HCT116 (cell line): ENCODE results near the gene PROM2. TPM values are rescaled to one million over a fixed set of nuclear protein-coding genes. Genes with fewer than 3 reads are reported as not detected.

Experiments used
- ATAC-seq: fragments of 200-7000 bp; cut with Tn5 transposase; 2 replicates; pipeline ENCODE4 v1.9.1; 2020; ENCODE audit warnings: mild to moderate bottlenecking, moderate library complexity
- BruUV-seq: library from RNA; stranded (reverse); fragments of 400-500 nt; replicated peaks from 2 replicates; lab custom pipeline; 2021; lab: Mats Ljungman, UMichigan
- CTCF ChIA-PET: fragments of 300-600 bp; sonication (Branson Sonifier 250); formaldehyde crosslinking; loops from one replicate; lab custom pipeline; 2021; ENCODE audit warnings: antibody characterized with exemption; lab: Charles Lee
- POLR2A ChIA-PET: fragments of 300-600, 350-600 bp; sonication (Branson Sonifier 250); formaldehyde crosslinking; loops from one replicate; lab custom pipeline; 2021; ENCODE audit warnings: antibody characterized with exemption; lab: Charles Lee
- RAD21 ChIA-PET, 2 experiments: fragments of 300-600 bp; sonication (Branson Sonifier 250); formaldehyde crosslinking; loops; one replicate each; lab custom pipeline; 2023; ENCODE audit warnings: low total read pairs in 2 of 2; ENCODE audit not compliant: uncharacterized antibody in 2 of 2, unreplicated experiment in 2 of 2, low non-redundant PET in 1 of 2; lab: Charles Lee
- DNase-seq: peaks from one replicate; pipeline ENCODE4 v3.0.0-alpha.2; 2010; ENCODE audit warnings: low read depth, low spot score
- H2AFZ ChIP-seq: fragments of 200-600 bp; shearing (Covaris generic), sonication (generic); 2 replicates; pipeline ENCODE4 v1.6.1; 2017; ENCODE audit warnings: low read depth, mixed run types, mixed read lengths, antibody characterized with exemption, low read length; ENCODE audit not compliant: poor library complexity, severe bottlenecking
- H3K27ac ChIP-seq: 2 replicates; pipeline ENCODE4 v1.5.1; 2012; ENCODE audit warnings: low read depth, low read length
- H3K27me3 ChIP-seq: fragments of 200-600 bp; sonication (generic); 2 replicates; pipeline ENCODE4 v1.6.1; 2016; ENCODE audit warnings: mixed run types, low read length, mixed read lengths; ENCODE audit not compliant: insufficient read depth
- H3K36me3 ChIP-seq, 2 experiments: fragments of 200-500 bp in 1 of 2; fragments of 200-600 bp in 1 of 2; sonication (Bioruptor generic) in 1 of 2; sonication (generic) in 1 of 2; 2 replicates each; pipeline versions ENCODE4 v1.5.1 to v1.6.1; 2014 to 2016; ENCODE audit warnings: low read length in 2 of 2, inconsistent platforms in 1 of 2, mixed read lengths in 1 of 2, mixed run types in 1 of 2; ENCODE audit not compliant: insufficient read depth in 2 of 2, control insufficient read depth in 1 of 2
- H3K4me1 ChIP-seq, 2 experiments: fragments of 200-600 bp in 1 of 2; sonication (generic) in 1 of 2; 2 replicates each; pipeline versions ENCODE4 v1.5.1 to v1.6.1; 2012 to 2017; ENCODE audit warnings: low read length in 2 of 2, inconsistent platforms in 1 of 2, mild to moderate bottlenecking in 1 of 2, mixed read lengths in 1 of 2, mixed run types in 1 of 2, moderate library complexity in 1 of 2; ENCODE audit not compliant: insufficient read depth in 2 of 2, control insufficient read depth in 1 of 2
- H3K4me2 ChIP-seq: fragments of 200-600 bp; sonication (generic); 2 replicates; pipeline ENCODE4 v1.6.1; 2017; ENCODE audit warnings: mixed run types, low read length, mixed read lengths
- H3K4me3 ChIP-seq, 2 experiments: fragments of 200-600 bp in 1 of 2; sonication (generic) in 1 of 2; replicated peaks in 1 of 2; 2 replicates each; pipeline ENCODE4 v1.5.1; 2011 to 2016; ENCODE audit warnings: low read length in 2 of 2, control low read depth in 1 of 2, low read depth in 1 of 2, mild to moderate bottlenecking in 1 of 2, mixed read lengths in 1 of 2, mixed run types in 1 of 2
- H3K79me2 ChIP-seq: fragments of 200-600 bp; sonication (generic); 2 replicates; pipeline ENCODE4 v1.6.1; 2017; ENCODE audit warnings: mild to moderate bottlenecking, mixed run types, low read length, moderate library complexity, mixed read lengths; ENCODE audit not compliant: insufficient read depth
- H3K9ac ChIP-seq: fragments of 200-600 bp; sonication (generic); 2 replicates; pipeline ENCODE4 v1.6.1; 2016; ENCODE audit warnings: low read length, mixed read lengths
- H3K9me2 ChIP-seq: fragments of 200-600 bp; sonication (generic), shearing (Covaris generic); 2 replicates; pipeline ENCODE4 v1.6.1; 2017; ENCODE audit warnings: mixed run types, mild to moderate bottlenecking, moderate library complexity; ENCODE audit not compliant: insufficient read depth
- H3K9me3 ChIP-seq, 2 experiments: fragments of 200-500 bp in 1 of 2; fragments of 200-600 bp in 1 of 2; sonication (Bioruptor generic) in 1 of 2; sonication (generic) in 1 of 2; 2 replicates each; pipeline ENCODE4 v1.6.1; 2014 to 2017; ENCODE audit warnings: low read length in 2 of 2, mixed read lengths in 2 of 2, inconsistent platforms in 1 of 2, low read depth in 1 of 2, mild to moderate bottlenecking in 1 of 2, mixed run types in 1 of 2, moderate library complexity in 1 of 2; ENCODE audit not compliant: control insufficient read depth in 1 of 2, insufficient read depth in 1 of 2
- H4K20me1 ChIP-seq: fragments of 200-600 bp; sonication (generic), shearing (Covaris generic); 2 replicates; pipeline ENCODE4 v1.6.1; 2017; ENCODE audit warnings: mixed run types, mild to moderate bottlenecking, moderate library complexity; ENCODE audit not compliant: insufficient read depth
- ATF3 ChIP-seq: IDR thresholded peaks from 2 replicates; pipeline ENCODE4 v1.6.1; 2012
- CBX3 ChIP-seq: IDR thresholded peaks from 2 replicates; pipeline ENCODE4 v1.6.1; 2012; ENCODE audit warnings: low read depth
- CEBPB ChIP-seq: IDR thresholded peaks from 2 replicates; pipeline ENCODE4 v1.6.1; 2012; ENCODE audit warnings: low read depth
- CTCF ChIP-seq, 3 experiments: fragments of 200-600 bp in 1 of 3; sonication (generic) in 1 of 3; IDR thresholded peaks in 2 of 3; conservative IDR thresholded peaks in 1 of 3; 2 replicates each; pipeline ENCODE4 v1.5.1; 2012 to 2017; ENCODE audit warnings: low read depth in 2 of 3, low read length in 2 of 3, antibody characterized with exemption in 1 of 3, borderline replicate concordance in 1 of 3, control low read depth in 1 of 3, mild to moderate bottlenecking in 1 of 3, mixed read lengths in 1 of 3, mixed run types in 1 of 3, moderate library complexity in 1 of 3; ENCODE audit not compliant: insufficient read depth in 1 of 3
- EGR1 ChIP-seq: IDR thresholded peaks from 2 replicates; pipeline ENCODE4 v1.6.1; 2012; ENCODE audit warnings: low read depth
- ELF1 ChIP-seq: IDR thresholded peaks from 2 replicates; pipeline ENCODE4 v1.6.1; 2012; ENCODE audit warnings: low read depth, borderline replicate concordance
- FOSL1 ChIP-seq: IDR thresholded peaks from 2 replicates; pipeline ENCODE4 v1.6.1; 2012; ENCODE audit warnings: low read depth
- RAD21 ChIP-seq: IDR thresholded peaks from 2 replicates; pipeline ENCODE4 v1.6.1; 2012; ENCODE audit warnings: low read depth, mild to moderate bottlenecking
- YY1 ChIP-seq: IDR thresholded peaks from 2 replicates; pipeline ENCODE4 v1.6.1; 2011; ENCODE audit warnings: low read length, low read depth, moderate library complexity, mild to moderate bottlenecking; ENCODE audit not compliant: insufficient replicate concordance; ENCODE audit errors: extremely low read depth
- ZFX ChIP-seq: fragments of 450-650 bp; IDR thresholded peaks from 2 replicates; pipeline ENCODE4 v1.6.1; 2017
- ZNF274 ChIP-seq: fragments of 200-500 bp; sonication (Bioruptor generic); IDR thresholded peaks from 2 replicates; pipeline ENCODE4 v1.6.1; 2014; ENCODE audit warnings: mild to moderate bottlenecking, low read depth, low read length, inconsistent platforms
- intact Hi-C: fragments of 100-400 bp; cut with micrococcal nuclease; formaldehyde crosslinking; loops from 2 replicates; pipeline ENCODE4 v1.10.0; 2022
- total RNA-seq: library from RNA; stranded (reverse); gene quantifications from one replicate; pipeline ENCODE4 v1.2.1, GENCODE V29; 2021; ENCODE audit not compliant: unreplicated experiment

PROM2 gene
- total RNA-seq, 1 experiment from 2014 or later = 11.9 TPM

DNA sequence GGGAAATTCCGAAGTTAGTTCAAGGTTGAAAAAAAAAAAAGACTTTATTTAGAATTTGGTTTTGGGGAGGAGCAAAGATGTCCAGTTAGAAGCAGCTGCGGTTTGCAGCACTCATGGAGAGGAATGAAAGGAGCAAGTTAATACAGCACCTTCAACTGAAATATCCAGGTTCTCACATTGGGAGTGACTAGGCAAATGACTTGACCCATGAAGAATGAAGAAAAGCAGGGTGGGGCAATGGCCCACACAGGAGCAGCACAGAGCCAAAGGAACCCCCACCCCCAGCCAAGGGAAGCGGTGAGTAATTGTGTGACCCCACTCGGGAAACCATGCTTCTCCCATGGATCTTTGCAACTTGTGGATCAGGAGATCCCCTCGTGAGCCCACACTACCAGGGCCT lies 34.2 kb upstream of the PROM2 start:
- Histone ChIP-seq H3K79me2 (no peaks in the 10 kb centered on the region), H3K36me3 (no peaks in the 10 kb centered on the region), H3K27ac (no peak overlapping the region), H3K4me2 (no peak overlapping the region), H3K9ac (no peak overlapping the region), H3K27me3 (no peaks in the 10 kb centered on the region), H3K9me3 (peaks cover 3 to 7% of the 10 kb centered on the region in 2 experiments; a peak in 2 of 4 replicates), H3K4me1 (no peaks in the 10 kb centered on the region), H4K20me1 (no peaks in the 10 kb centered on the region), H3K4me3 (no peak overlapping the region), H3K9me2 (no peaks in the 10 kb centered on the region), H2AFZ (no peak overlapping the region)
- RAD21 ChIA-PET = no interaction called here
- ATAC-seq (no peak), DNase-seq (no peak)
- intact Hi-C loops = no loop called here
- CTCF ChIA-PET = no interaction called here
- BruUV-seq = no TSS peak
- TF ChIP-seq CEBPB = no peak
- no peak for TF ChIP-seq YY1
- TF ChIP-seq FOSL1 = no peak
- TF ChIP-seq EGR1 = no peak
- no peak for TF ChIP-seq RAD21
- TF ChIP-seq ATF3 = no peak
- no peak for TF ChIP-seq ELF1
- TF ChIP-seq ZNF274 = no peak
- TF ChIP-seq CBX3 = no peak
- TF ChIP-seq CTCF (IDR thresholded peaks at IDR 0.05 in 2 of 3, conservative IDR thresholded peaks at IDR 0.05 in 1 of 3; ENCODE audit: borderline replicate concordance in 1 of 3, insufficient read depth in 1 of 3, low read depth in 2 of 3, low read length in 2 of 3) = no peak
- TF ChIP-seq ZFX = no peak
- POLR2A ChIA-PET = no interaction called here
